Urinary bladder (tissue), 4 donors: ENCODE data around the gene CFAP99. TPM values are rescaled to one million over a fixed set of nuclear protein-coding genes. Genes with fewer than 3 reads are reported as not detected.

Source experiments
- DNase-seq: peaks from one replicate; pipeline ENCODE4 v3.0.0-alpha.2; 2015; ENCODE audit errors: extremely low spot score
- H3K27ac ChIP-seq: one replicate; pipeline ENCODE4 v1.5.1; 2013; ENCODE audit warnings: low read depth, mild to moderate bottlenecking, moderate library complexity
- H3K36me3 ChIP-seq: one replicate; pipeline ENCODE4 v1.6.1; 2013; ENCODE audit warnings: mild to moderate bottlenecking, moderate library complexity; ENCODE audit not compliant: insufficient read depth
- H3K4me1 ChIP-seq: one replicate; pipeline ENCODE4 v1.6.1; 2013; ENCODE audit warnings: mild to moderate bottlenecking, moderate library complexity; ENCODE audit not compliant: insufficient read depth
- H3K4me3 ChIP-seq: one replicate; pipeline ENCODE4 v1.5.1; 2013; ENCODE audit warnings: low read depth, low read length
- WGBS: extraction: QIAGEN DNeasy Blood & Tissue Kit; methylation state at CpG from one replicate; pipeline ENCODE4 v1.1.7; 2013; 5-methylcytosine and 5-hydroxymethylcytosine counted together
- polyA plus RNA-seq: library from polyadenylated mRNA; stranded (reverse); fragments of 200-250 nt; gene quantifications from one replicate; pipeline ENCODE4 v1.2.3, GENCODE V29; 2013
- total RNA-seq: library from RNA; depleted of rRNA; stranded (reverse); fragments of >200 nt; gene quantifications from one replicate; pipeline ENCODE4 v1.2.3, GENCODE V29; 2014
- donor health status: healthy with polysubstance abuse.
- donor health status: healthy.

Gene CFAP99
- total and polyA plus RNA-seq, 2 donors, result 0.06 TPM; not detected in 1

DNA sequence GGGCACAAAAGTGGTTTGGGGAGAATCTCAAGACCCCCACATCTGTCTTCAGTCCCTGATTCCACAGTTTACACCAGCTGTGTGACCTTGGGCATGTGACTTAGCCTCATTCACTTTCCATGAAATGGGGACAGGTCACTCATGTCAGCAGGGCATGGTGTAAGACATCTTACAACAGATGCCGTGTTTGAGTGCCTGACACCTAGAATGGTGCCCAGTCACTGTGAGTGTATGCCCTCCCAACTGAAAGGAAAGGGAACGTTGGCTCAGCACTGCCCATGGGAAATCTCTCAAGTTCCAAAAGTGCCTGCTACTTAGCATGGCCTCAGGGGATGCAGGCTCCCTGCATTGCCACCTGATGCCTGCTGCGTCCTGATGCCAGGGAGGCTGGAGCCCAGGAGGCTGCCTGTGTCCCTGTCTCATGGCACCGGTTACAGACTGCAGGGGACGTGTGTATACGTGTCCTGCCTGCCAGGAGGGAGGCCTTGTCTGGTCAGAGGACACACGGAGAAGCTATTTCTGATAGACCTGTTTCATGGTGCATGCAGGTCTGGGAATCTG lies 82.4 kb downstream of the CFAP99 start:
- 94% methylated on average over 7 of the region's 7 CpGs for WGBS

DNA sequence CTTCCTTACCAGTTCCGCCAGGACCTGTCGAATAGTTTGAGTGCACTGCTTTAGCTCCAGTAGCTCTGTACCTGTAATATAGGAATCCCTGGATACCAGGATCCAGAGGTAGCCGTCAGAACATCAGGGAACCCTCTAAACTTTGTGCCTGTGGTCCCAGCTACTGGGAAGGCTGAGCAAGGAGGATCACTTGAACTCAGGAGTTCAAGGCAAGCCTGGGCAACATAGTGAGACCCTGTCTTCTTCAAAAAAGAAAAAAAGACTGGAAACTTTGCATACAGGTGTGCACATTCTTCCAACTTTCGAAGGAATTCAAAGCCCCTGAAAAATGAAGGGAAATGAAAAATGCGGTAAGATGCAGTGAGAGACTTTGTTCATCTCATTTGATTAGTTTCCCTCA lies 85.1 kb downstream of the CFAP99 start:
- Histone ChIP-seq H3K4me3 (no peak overlapping the region), H3K4me1 (no peaks in the 10 kb centered on the region), H3K36me3 (peaks cover 3% of the 10 kb centered on the region), H3K27ac (no peak overlapping the region)
- no peak for DNase-seq
- 94% methylated on average over 5 of the region's 5 CpGs for WGBS

More for the DNA sequence above, 82.4 kb downstream of the CFAP99 start:
- H3K4me1 ChIP-seq, result no peaks in the 10 kb centered on the region
- no peak overlapping the region for H3K27ac ChIP-seq
- no peak overlapping the region for H3K4me3 ChIP-seq
- DNase-seq, result no peak
- peaks cover 8% of the 10 kb centered on the region for H3K36me3 ChIP-seq

DNA sequence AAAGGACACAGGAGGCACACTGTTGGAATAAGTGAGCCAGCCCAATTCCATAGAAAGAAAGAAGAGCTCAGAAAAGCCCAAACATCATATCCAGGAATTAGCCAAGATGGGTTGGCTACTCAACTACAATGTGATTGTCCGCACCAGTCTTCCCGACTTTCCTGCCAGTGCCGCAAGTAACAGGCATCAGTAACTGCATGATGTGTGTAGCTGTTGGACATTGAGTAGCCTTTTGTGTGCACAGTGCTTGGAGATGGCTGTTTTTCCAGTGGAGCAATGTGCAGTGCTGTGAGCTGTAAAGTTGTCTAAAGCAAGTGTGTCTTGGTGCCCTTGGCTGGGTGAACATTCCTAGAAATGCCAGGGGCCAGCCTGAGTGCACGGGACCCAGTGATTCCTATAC lies 88.5 kb downstream of the CFAP99 start:
- no peaks in the 10 kb centered on the region for H3K36me3 ChIP-seq
- H3K27ac ChIP-seq, result no peak overlapping the region
- 92% methylated on average over 4 of the region's 4 CpGs for WGBS
- no peak for DNase-seq
- no peak overlapping the region for H3K4me3 ChIP-seq
- H3K4me1 ChIP-seq, result no peaks in the 10 kb centered on the region

DNA sequence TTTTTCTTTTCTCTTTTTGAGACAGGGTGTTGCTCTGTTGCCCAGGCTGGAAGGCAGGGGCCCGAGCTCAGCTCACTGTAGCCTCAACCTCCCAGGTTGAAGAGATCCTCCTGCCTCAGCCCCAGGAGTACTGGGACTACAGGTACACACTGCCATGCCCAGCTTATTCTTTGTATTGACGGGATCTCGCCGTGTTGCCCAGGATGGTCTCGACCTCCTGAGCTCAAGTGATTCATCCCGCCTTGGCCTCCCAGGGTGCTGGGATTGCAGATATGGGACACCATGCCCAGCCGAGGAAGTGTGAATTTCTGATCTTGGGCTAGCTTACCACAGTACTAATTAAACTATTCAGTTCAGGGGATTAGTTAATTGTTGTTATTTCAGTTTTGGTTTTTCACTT lies 89.1 kb downstream of the CFAP99 start:
- WGBS, result 90% methylated on average over 7 of the region's 7 CpGs
- Histone ChIP-seq H3K4me3 (no peak overlapping the region), H3K4me1 (no peaks in the 10 kb centered on the region)

DNA sequence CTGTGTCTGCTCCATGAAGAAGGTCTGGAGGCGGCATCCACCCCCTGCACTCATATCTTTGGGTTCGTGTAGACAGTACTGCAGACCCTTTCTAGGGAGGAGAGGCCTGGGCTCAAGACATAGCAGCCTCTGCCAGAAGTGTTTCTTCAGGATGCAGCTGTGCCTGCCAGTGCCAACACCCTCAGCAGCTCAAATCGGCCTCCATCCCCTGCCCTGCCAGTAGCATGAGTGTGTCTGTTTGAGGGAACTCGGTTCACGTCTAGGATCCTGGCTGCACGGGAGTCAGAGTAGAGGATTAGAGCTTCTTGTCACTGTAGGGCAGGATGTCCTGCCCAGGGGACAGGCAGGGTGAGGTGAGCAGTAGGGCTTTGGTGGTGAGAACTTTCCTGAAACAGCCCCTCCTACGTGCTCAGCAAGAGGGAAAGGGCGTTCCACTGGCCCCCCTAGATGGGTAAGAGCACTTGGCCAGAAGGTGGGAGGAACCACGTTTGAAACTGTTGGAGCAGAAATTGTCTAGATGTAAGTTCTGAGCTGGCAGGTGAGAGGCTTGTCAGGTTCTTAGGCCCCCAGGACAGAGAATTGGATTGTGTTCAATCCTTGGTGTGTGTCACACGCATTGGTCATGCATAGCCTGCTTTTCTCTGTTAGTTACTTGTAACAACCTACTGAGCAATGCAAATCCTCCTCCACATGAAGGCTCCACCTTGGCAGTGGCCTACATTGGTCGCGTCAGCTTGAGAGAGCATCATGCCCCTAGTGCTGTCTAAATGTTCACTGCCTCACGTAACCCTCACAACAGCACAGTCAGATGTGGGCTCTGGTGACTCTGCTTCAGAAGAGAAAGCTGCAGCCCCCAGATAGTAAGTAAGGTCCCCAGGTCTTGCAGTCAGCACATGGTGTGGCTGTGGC lies 91.8 kb downstream of the CFAP99 start:
- H3K4me3 ChIP-seq, result no peak overlapping the region
- no peaks in the 10 kb centered on the region for H3K4me1 ChIP-seq
- no peak overlapping the region for H3K27ac ChIP-seq
- 92% methylated on average over 13 of the region's 13 CpGs for WGBS
- DNase-seq, result no peak
- peaks cover 4% of the 10 kb centered on the region for H3K36me3 ChIP-seq

More for the DNA sequence above, 89.1 kb downstream of the CFAP99 start:
- H3K27ac ChIP-seq, result no peak overlapping the region
- DNase-seq, result no peak
- H3K36me3 ChIP-seq, result peaks cover 4% of the 10 kb centered on the region

DNA sequence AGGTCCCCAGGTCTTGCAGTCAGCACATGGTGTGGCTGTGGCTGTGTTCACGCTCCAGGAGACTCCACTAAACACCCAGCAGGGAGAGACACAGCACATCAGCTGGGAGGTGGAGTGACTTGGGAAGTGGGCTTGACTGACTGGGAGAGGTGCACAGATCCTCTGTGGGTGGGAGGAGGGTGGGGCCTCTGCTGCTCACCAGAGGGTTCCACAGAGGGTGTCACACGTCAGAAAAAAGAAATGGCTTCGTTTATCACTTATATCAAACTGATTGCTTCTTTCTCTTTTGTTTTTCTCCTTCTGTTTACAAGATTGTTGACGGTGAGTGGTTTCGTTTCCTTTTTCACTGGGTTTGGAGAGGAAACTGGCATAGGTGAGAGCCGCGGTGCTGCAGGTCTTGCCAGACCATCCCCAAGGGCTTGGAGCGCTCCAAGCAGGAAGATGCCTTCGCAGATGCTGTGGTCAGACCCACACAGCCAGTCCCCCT lies 92.9 kb downstream of the CFAP99 start:
- Histone ChIP-seq H3K36me3 (peaks cover 4% of the 10 kb centered on the region), H3K27ac (no peak overlapping the region), H3K4me1 (no peaks in the 10 kb centered on the region), H3K4me3 (no peak overlapping the region)
- no peak for DNase-seq
- 76% methylated on average over 9 of the region's 9 CpGs for WGBS

Other genes with a start within 250 kb of the CFAP99 start
- gene HAUS3, start 176.8 kb upstream of the CFAP99 start, total RNA-seq, result 26.6 TPM
- 8.1 TPM for gene HAUS3, start 176.8 kb upstream of the CFAP99 start, polyA plus RNA-seq
- 3.1 TPM for gene POLN, start 176.8 kb upstream of the CFAP99 start, total RNA-seq
- 1.0 TPM for gene POLN, start 176.8 kb upstream of the CFAP99 start, polyA plus RNA-seq
- 27.3 TPM for gene MXD4, start 156.8 kb upstream of the CFAP99 start, total RNA-seq
- 55.2 TPM for gene MXD4, start 156.8 kb upstream of the CFAP99 start, polyA plus RNA-seq
- 6.3 TPM for gene ZFYVE28, start 310 bp upstream of the CFAP99 start, total RNA-seq
- gene ZFYVE28, start 310 bp upstream of the CFAP99 start, polyA plus RNA-seq, result 8.4 TPM
- 38.4 TPM for gene RNF4, start 50.2 kb downstream of the CFAP99 start, total RNA-seq
- 35.7 TPM for gene RNF4, start 50.2 kb downstream of the CFAP99 start, polyA plus RNA-seq
- 18.7 TPM for gene FAM193A, start 117.7 kb downstream of the CFAP99 start, total RNA-seq
- 16.2 TPM for gene FAM193A, start 117.7 kb downstream of the CFAP99 start, polyA plus RNA-seq